ENCODE data around the gene KIF25.

The KIF25 gene

DNA sequence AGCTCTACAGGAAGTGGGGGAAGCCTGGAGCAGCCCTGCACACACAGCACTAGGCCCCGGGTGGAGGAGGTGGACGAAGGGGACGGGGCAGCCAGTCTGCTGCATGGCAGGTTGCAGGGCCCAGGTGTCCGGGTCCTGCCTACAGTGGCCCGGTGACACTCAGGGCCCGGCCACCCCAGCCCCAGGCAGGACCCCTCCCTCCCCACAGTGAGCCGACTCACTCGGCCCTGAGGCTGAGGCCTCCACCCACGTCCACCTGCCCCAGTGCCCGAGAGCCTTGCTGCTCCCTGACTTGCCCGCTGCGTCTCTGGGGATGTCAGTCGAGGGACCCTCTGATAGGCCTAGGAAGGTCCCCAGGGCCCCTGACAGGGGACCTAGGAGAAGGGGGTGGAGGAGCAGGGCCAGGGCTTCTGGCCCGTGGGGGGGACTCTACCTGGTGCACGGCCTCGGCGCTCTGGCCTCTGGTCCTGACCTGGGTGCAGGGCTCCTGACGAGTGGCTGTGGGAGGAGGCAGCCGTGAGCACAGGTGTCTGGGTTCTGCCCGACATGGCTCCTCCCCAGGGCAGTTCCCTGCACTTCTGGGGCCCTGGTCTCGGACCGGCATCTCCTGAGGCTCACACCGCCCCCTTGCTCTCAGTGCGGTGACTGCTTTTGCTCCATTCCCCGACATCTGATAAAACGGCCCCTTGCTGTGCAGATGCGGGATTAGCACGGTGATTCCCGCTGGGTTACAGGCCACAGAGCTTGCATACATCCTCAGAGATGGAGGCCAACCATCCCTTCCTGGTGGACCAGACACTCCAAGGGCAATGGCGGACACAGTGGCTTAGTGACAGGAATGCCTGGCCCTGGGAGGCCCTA is 61.5 kb downstream of the KIF25 start:
- TF ChIP-seq CTCF (IDR thresholded peaks at IDR 0.05; ENCODE audit: low read depth, low read length, missing control alignments): no peak
- DNase-seq (ENCODE audit: extremely low read depth, low read depth): no peak
- H3K4me3 ChIP-seq (replicated peaks; ENCODE audit: low read depth, low read length): no peak overlapping the region

GRCh38 chr6:168060521-168060931 is 63.1 kb downstream of the KIF25 start:
- DNase-seq (ENCODE audit: extremely low read depth, low read depth): no peak
- H3K4me3 ChIP-seq (replicated peaks; ENCODE audit: low read depth, low read length): no peak overlapping the region
- peak; percentile 46 for TF ChIP-seq CTCF (IDR thresholded peaks at IDR 0.05; ENCODE audit: low read depth, low read length, missing control alignments)

GRCh38 chr6:168061269-168062210 is 64.1 kb downstream of the KIF25 start:
- no peak for TF ChIP-seq CTCF (IDR thresholded peaks at IDR 0.05; ENCODE audit: low read depth, low read length, missing control alignments)
- no peak for DNase-seq (ENCODE audit: extremely low read depth, low read depth)
- H3K4me3 ChIP-seq (replicated peaks; ENCODE audit: low read depth, low read length): no peak overlapping the region

DNA sequence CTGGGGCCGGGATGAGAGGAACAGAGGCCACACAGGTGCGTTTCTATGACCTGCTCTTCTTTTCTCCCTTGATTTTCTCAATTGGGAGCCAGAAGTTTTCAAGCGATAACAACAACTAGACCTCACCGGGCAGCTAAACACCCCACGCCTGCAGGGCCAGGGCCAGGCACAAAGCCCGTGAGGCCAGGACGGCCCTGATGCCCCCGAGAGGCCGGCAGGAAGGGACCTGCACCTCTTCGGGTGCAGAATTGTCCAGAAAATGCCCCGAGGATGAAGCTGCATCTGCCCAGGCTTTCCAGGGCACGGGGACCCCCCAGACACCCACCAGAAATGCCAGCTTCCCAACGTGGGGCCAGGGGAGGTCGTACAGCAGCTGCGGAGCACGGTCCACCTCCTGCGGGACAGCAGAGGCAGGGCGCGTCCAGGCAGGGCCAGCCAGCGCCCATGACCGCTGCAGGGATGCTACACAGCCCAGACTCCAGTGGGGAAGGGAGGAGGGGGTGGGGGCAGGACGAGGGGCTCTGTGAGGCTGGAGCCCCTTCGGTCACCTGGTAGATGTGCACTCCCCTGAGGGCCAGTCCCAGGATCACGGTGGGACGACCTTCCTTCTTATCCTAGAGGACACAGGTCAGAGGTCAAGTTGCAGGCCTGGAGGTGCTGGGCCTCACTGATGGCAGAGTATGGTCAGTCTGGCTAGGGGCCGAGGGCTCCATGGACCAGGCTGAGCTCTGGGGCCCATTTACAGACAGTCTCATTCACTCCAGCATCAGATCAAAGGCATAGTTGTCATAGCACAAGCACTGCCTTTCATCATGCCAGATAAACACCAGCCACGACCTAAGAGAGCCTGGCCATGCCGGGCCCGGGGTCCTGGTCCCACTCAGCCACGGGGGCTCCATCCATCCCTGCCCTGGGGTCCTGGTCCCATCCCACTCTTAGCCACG is 65.1 kb downstream of the KIF25 start:
- TF ChIP-seq CTCF (IDR thresholded peaks at IDR 0.05; ENCODE audit: low read depth, low read length, missing control alignments): no peak
- DNase-seq (ENCODE audit: extremely low read depth, low read depth): no peak
- no peak overlapping the region for H3K4me3 ChIP-seq (replicated peaks; ENCODE audit: low read depth, low read length)

DNA sequence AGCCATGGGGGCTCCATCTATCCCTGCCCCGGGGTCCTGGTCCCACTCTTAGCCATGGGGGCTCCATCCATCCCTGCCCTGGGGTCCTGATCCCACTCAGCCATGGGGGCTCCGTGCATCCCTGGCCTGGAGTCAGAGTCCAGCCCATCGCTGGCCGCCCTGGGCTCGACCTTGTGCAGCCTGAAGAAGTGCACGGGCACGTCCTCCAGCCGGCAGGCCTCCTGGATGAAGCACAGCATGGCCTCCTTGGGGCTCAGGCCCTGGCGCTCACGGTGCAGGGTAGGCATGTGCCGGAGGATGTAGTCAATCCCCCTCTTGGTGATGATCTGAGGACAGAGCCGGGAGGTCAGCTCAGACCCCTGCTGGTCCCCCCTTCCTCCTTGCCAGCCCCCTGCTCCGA is 66.0 kb downstream of the KIF25 start:
- DNase-seq (ENCODE audit: extremely low read depth, low read depth): no peak
- H3K4me3 ChIP-seq (replicated peaks; ENCODE audit: low read depth, low read length): no peak overlapping the region
- TF ChIP-seq CTCF (IDR thresholded peaks at IDR 0.05; ENCODE audit: low read depth, low read length, missing control alignments): no peak

- no peak for TF ChIP-seq CTCF (IDR thresholded peaks at IDR 0.05; ENCODE audit: low read depth, low read length, missing control alignments)
- no peak for DNase-seq (ENCODE audit: extremely low read depth, low read depth)
Measured at GRCh38 chr6:168064226-168064807, 66.8 kb downstream of the KIF25 start.

More at GRCh38 chr6:168064226-168064807, 66.8 kb downstream of the KIF25 start:
- no peak overlapping the region for H3K4me3 ChIP-seq (replicated peaks; ENCODE audit: low read depth, low read length)
